Measurements from ENCODE around the gene CCNQ.

CCNQ gene

GRCh38 chrX:153593811-153594500 is 5.0 kb downstream of the CCNQ start:
- DNase-seq, result no peak

GRCh38 chrX:153592966-153593688 is 5.8 kb downstream of the CCNQ start:
- no peak for DNase-seq

GRCh38 chrX:153592091-153592833 is 6.7 kb downstream of the CCNQ start:
- DNase-seq, result no peak

GRCh38 chrX:153590961-153591956 is 7.7 kb downstream of the CCNQ start:
- DNase-seq, result no peak

- no peak for DNase-seq
Observed at GRCh38 chrX:153588782-153589446, 10.0 kb downstream of the CCNQ start.

GRCh38 chrX:153588021-153588781 is 10.7 kb downstream of the CCNQ start:
- DNase-seq, result no peak

GRCh38 chrX:153587342-153587741 is 11.6 kb downstream of the CCNQ start:
- no peak for DNase-seq

- no peak for DNase-seq
Observed at GRCh38 chrX:153585827-153586226, 13.1 kb downstream of the CCNQ start.

GRCh38 chrX:153583433-153583832 is 15.5 kb downstream of the CCNQ start:
- peak; percentile 2 for DNase-seq

GRCh38 chrX:153582896-153583295 is 16.0 kb downstream of the CCNQ start:
- DNase-seq, result peak; percentile 19

- no peak for DNase-seq
Observed at GRCh38 chrX:153580700-153581386, 18.1 kb downstream of the CCNQ start.

GRCh38 chrX:153578889-153579288 is 20.1 kb downstream of the CCNQ start:
- DNase-seq, result no peak

GRCh38 chrX:153578200-153578835 is 20.6 kb downstream of the CCNQ start:
- DNase-seq, result no peak

- DNase-seq, result no peak
Observed at GRCh38 chrX:153576961-153577360, 22.0 kb downstream of the CCNQ start.

GRCh38 chrX:153576239-153576870 is 22.6 kb downstream of the CCNQ start:
- DNase-seq, result no peak

- no peak for DNase-seq
Observed at GRCh38 chrX:153573984-153574383, 25.0 kb downstream of the CCNQ start.

- DNase-seq, result no peak
Observed at GRCh38 chrX:153572601-153573000, 26.3 kb downstream of the CCNQ start.

GRCh38 chrX:153571534-153571908 is 27.4 kb downstream of the CCNQ start:
- DNase-seq, result no peak

GRCh38 chrX:153569475-153569874 is 29.5 kb downstream of the CCNQ start:
- DNase-seq, result no peak
